Measurements from ENCODE around the gene CAMSAP3.

- TF ChIP-seq, protein P1, sequence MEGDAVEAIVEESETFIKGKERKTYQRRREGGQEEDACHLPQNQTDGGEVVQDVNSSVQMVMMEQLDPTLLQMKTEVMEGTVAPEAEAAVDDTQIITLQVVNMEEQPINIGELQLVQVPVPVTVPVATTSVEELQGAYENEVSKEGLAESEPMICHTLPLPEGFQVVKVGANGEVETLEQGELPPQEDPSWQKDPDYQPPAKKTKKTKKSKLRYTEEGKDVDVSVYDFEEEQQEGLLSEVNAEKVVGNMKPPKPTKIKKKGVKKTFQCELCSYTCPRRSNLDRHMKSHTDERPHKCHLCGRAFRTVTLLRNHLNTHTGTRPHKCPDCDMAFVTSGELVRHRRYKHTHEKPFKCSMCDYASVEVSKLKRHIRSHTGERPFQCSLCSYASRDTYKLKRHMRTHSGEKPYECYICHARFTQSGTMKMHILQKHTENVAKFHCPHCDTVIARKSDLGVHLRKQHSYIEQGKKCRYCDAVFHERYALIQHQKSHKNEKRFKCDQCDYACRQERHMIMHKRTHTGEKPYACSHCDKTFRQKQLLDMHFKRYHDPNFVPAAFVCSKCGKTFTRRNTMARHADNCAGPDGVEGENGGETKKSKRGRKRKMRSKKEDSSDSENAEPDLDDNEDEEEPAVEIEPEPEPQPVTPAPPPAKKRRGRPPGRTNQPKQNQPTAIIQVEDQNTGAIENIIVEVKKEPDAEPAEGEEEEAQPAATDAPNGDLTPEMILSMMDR (IDR thresholded peaks at IDR 0.05; ENCODE audit: low read length) = no peak
- TF ChIP-seq EZH2 (IDR thresholded peaks at IDR 0.05; ENCODE audit: borderline replicate concordance, low read length) = no peak
Observed at GRCh38 chr19:7605490-7606222, 10.0 kb downstream of the CAMSAP3 start.
